ENCODE measurements around the gene SLC7A11. TPM values are rescaled to one million over a fixed set of nuclear protein-coding genes. Genes with fewer than 3 reads are reported as not detected.

Gene SLC7A11
- total and polyA plus RNA-seq, 2 donors (not counting 1 experiment from before 2014, with no cell fraction given), result 9.6 to 74.8 TPM

DNA sequence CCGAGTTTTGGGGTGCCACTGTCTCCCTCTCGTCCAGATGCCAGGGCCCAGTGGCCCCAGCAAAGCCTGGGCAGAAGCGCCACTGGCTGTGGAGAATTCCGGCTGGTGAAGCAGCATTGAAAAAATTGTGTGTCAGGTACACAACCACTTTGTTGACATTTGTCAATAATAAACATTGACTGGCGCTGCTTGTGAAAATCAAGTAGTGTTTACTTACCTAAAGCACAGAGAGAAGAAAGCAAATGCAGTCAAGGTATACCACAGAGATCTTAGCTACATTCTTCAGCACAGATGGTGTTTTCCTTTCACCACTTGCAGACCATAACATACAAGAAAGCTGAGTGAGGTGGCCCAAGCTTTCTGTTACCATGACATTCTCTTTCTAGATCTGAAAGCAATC, 14.5 kb upstream of the SLC7A11 start:
- no peak for TF ChIP-seq EZH2 (IDR thresholded peaks at IDR 0.05; ENCODE audit: low read length, missing control alignments)
- no peak overlapping the region for H3K9ac ChIP-seq (ENCODE audit: insufficient read depth, low read length)
- no peaks in the 10 kb centered on the region for H4K20me1 ChIP-seq (ENCODE audit: control insufficient read depth, extremely low read depth, insufficient read depth, low read length)
- no peak overlapping the region for H3K4me2 ChIP-seq (ENCODE audit: extremely low read depth, insufficient read depth, low read length)
- H2AFZ ChIP-seq (ENCODE audit: low read length), result no peak overlapping the region
- H3K27ac ChIP-seq (ENCODE audit: insufficient read depth, low read length), result no peak overlapping the region
- no peaks in the 10 kb centered on the region for H3K79me2 ChIP-seq (ENCODE audit: control insufficient read depth, insufficient read depth, low read length)
- no peaks in the 10 kb centered on the region for H3K4me1 ChIP-seq (ENCODE audit: control insufficient read depth, extremely low read depth, insufficient read depth, low read length)
- H3K27me3 ChIP-seq (ENCODE audit: control insufficient read depth, insufficient read depth, low read length), result no peaks in the 10 kb centered on the region
- DNase-seq (ENCODE audit: low read depth in 2 of 2), result no peak
- H3K36me3 ChIP-seq (ENCODE audit: control insufficient read depth, insufficient read depth, low read length), result no peaks in the 10 kb centered on the region
- H3K9me3 ChIP-seq (ENCODE audit: control insufficient read depth, insufficient read depth, low read depth, low read length), result no peaks in the 10 kb centered on the region
- H3K4me3 ChIP-seq (replicated peaks in 1 of 4; ENCODE audit: control extremely low read depth in 1 of 4, insufficient read depth in 1 of 4, low read depth in 3 of 4, low read length in 4 of 4), result no peak overlapping the region

GRCh38 chr4:138255917-138256597, 13.9 kb upstream of the SLC7A11 start:
- TF ChIP-seq CTCF (conservative IDR thresholded peaks at IDR 0.05 in 1 of 2, IDR thresholded peaks at IDR 0.05 in 1 of 2; ENCODE audit: low read depth in 1 of 2, low read length in 2 of 2) (no peak), EZH2 (IDR thresholded peaks at IDR 0.05; ENCODE audit: low read length, missing control alignments) (no peak)
- H3K36me3 ChIP-seq (ENCODE audit: control insufficient read depth, insufficient read depth, low read length), result no peaks in the 10 kb centered on the region
- no peak for DNase-seq (ENCODE audit: low read depth in 2 of 2)
- H3K79me2 ChIP-seq (ENCODE audit: control insufficient read depth, insufficient read depth, low read length), result no peaks in the 10 kb centered on the region
- no peak overlapping the region for H3K4me3 ChIP-seq (replicated peaks in 1 of 4; ENCODE audit: control extremely low read depth in 1 of 4, insufficient read depth in 1 of 4, low read depth in 3 of 4, low read length in 4 of 4)
- peak overlapping the region; percentile 45 for H2AFZ ChIP-seq (ENCODE audit: low read length)
- no peaks in the 10 kb centered on the region for H4K20me1 ChIP-seq (ENCODE audit: control insufficient read depth, extremely low read depth, insufficient read depth, low read length)
- no peaks in the 10 kb centered on the region for H3K27me3 ChIP-seq (ENCODE audit: control insufficient read depth, insufficient read depth, low read length)
- no peak overlapping the region for H3K27ac ChIP-seq (ENCODE audit: insufficient read depth, low read length)
- no peaks in the 10 kb centered on the region for H3K4me1 ChIP-seq (ENCODE audit: control insufficient read depth, extremely low read depth, insufficient read depth, low read length)
- H3K4me2 ChIP-seq (ENCODE audit: extremely low read depth, insufficient read depth, low read length), result no peak overlapping the region
- H3K9me3 ChIP-seq (ENCODE audit: control insufficient read depth, insufficient read depth, low read depth, low read length), result no peaks in the 10 kb centered on the region
- H3K9ac ChIP-seq (ENCODE audit: insufficient read depth, low read length), result no peak overlapping the region

DNA sequence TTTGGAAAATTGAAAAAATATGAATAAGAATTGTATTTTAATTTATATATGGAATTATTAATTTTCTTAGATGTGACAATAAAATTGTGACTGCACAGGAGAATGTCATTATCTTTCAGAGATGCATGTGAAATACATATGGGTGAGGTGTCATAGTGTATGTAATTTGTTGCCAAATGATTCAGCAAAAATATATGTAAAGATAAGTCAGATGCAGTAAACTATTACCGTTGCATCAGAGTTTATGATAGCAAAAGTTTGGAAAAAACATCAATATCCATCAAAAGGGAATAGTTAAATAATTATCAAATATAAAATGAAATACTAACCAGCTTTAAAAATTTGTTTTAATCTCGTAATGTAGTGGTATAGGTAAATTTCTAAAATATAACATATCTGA, 10.4 kb upstream of the SLC7A11 start:
- DNase-seq (ENCODE audit: low read depth in 2 of 2), result no peak
- Histone ChIP-seq H2AFZ (ENCODE audit: low read length) (no peak overlapping the region), H3K36me3 (ENCODE audit: control insufficient read depth, insufficient read depth, low read length) (no peaks in the 10 kb centered on the region), H3K9me3 (ENCODE audit: control insufficient read depth, insufficient read depth, low read depth, low read length) (no peaks in the 10 kb centered on the region), H3K4me3 (replicated peaks in 1 of 4; ENCODE audit: control extremely low read depth in 1 of 4, insufficient read depth in 1 of 4, low read depth in 3 of 4, low read length in 4 of 4) (no peak overlapping the region), H3K4me1 (ENCODE audit: control insufficient read depth, extremely low read depth, insufficient read depth, low read length) (no peaks in the 10 kb centered on the region), H4K20me1 (ENCODE audit: control insufficient read depth, extremely low read depth, insufficient read depth, low read length) (no peaks in the 10 kb centered on the region), H3K4me2 (ENCODE audit: extremely low read depth, insufficient read depth, low read length) (no peak overlapping the region), H3K27ac (ENCODE audit: insufficient read depth, low read length) (no peak overlapping the region), H3K9ac (ENCODE audit: insufficient read depth, low read length) (no peak overlapping the region), H3K79me2 (ENCODE audit: control insufficient read depth, insufficient read depth, low read length) (no peaks in the 10 kb centered on the region), H3K27me3 (ENCODE audit: control insufficient read depth, insufficient read depth, low read length) (no peaks in the 10 kb centered on the region)
- TF ChIP-seq CTCF (conservative IDR thresholded peaks at IDR 0.05 in 1 of 2, IDR thresholded peaks at IDR 0.05 in 1 of 2; ENCODE audit: low read depth in 1 of 2, low read length in 2 of 2) (no peak), EZH2 (IDR thresholded peaks at IDR 0.05; ENCODE audit: low read length, missing control alignments) (no peak)
